Caki2 (cell line): ENCODE results near the gene ANKRD28. TPM values are rescaled to one million over a fixed set of nuclear protein-coding genes. Genes with fewer than 3 reads are reported as not detected.
A peak's percentile ranks its signal among the peaks of the same experiment; 100 is the strongest.
"Not testable (repeated sequence)": the region's sequence is repeated elsewhere in the genome, so short reads cannot be mapped to it uniquely, and the experiment has no call there.

Experiments
- DNase-seq: peaks from one replicate; pipeline ENCODE4 v3.0.0-alpha.2; 2015; ENCODE audit warnings: low read depth
- in situ Hi-C: cut with HindIII; loops from 2 replicates; pipeline ENCODE4 v1.10.0; 2016; ENCODE audit warnings: low sequenced_read_pairs, low pct_unique_long_range_greater_than_20kb, mixed read lengths
- total RNA-seq: library from RNA; depleted of rRNA; stranded (reverse); fragments of >200 nt; shearing (Covaris generic); gene quantifications from 2 replicates; pipeline ENCODE4 v1.2.3, GENCODE V29; 2014; ENCODE audit warnings: low replicate concordance; rRNA removed

The ANKRD28 gene
- total RNA-seq, result 41.5 and 57.5 TPM in 2 replicates

- in situ Hi-C loops, result no loop called here
- DNase-seq, result peak; percentile 88
These were observed at the start of gene ANKRD28 for GRCh38 chr3:15797642-15798303. Gene ANKRD28, minus strand, starts transcription at chr3:15797979. Its CDS starts 1,458 bp downstream, at chr3:15796521.

- in situ Hi-C loops, result no loop called here
These were observed 49.5 kb upstream of the ANKRD28 start for GRCh38 chr3:15847239-15847638.

GRCh38 chr3:15846606-15847005 lies 48.8 kb upstream of the ANKRD28 start:
- in situ Hi-C loops, result no loop called here
- DNase-seq, result no peak

More at GRCh38 chr3:15847239-15847638, 49.5 kb upstream of the ANKRD28 start:
- no peak for DNase-seq

GRCh38 chr3:15845475-15845874 lies 47.7 kb upstream of the ANKRD28 start:
- in situ Hi-C loops, result no loop called here
- DNase-seq, result no peak

DNA sequence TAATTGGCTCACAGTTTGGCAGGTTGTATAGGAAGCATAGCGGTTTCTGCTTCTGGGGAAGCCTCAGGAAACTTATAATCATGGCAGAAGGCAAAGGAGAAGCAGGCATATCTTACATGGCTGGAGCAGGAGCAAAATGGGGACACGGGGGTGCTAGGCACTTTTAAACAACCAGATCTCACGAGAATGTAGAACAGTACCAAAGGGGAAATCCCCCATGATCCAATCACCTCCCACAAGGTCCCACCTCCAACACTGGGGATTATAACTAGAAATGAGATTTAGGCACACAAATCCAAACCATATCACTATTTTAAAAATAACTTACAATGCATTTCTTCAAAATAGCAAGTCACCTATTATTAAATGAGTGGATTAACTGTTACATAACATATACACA lies 47.1 kb upstream of the ANKRD28 start:
- in situ Hi-C loops, result no loop called here
- no peak for DNase-seq

- DNase-seq, in situ Hi-C loops: not testable (repeated sequence)
These were observed 43.6 kb upstream of the ANKRD28 start for GRCh38 chr3:15841091-15841973.

GRCh38 chr3:15839568-15839967 lies 41.8 kb upstream of the ANKRD28 start:
- in situ Hi-C loops, result no loop called here
- DNase-seq, result no peak

DNA sequence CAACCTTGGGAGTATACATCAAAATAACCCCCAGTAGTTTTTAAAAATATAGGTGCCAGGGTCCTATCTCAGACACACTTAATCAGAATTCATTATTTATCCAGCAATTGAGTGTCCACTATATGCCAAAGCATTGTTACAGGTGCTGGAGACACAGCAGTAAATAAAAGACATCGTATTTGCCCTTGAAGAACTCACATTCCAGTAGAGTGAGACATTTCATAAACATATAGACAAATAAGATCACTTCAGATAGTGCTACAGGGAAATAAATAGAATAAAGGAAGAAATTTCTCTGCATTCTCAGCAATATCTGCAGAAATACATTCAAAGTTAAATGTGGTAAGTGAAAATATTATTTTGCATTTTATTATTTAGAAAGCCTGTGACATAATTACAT lies 34.1 kb upstream of the ANKRD28 start:
- DNase-seq, result no peak
- in situ Hi-C loops, result no loop called here

DNA sequence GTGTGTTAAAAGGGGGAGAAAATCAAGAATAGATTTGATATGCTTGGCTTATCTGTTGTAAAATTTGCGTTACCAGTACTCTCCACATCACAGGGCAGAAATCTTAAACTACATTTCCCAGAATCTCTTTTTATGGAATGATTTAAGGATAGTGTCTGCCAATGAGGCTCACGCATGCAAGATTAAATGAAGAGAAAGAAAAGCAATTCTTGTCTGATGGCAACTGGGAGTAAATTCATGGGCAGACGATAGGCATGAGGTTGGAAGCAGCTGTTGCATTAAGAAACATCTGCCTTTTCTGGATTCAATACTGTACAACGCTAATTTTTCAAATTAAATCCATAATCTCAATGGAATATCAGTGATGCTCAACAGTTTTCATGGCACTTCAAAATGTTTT lies 27.2 kb upstream of the ANKRD28 start:
- in situ Hi-C loops, result no loop called here
- no peak for DNase-seq

DNA sequence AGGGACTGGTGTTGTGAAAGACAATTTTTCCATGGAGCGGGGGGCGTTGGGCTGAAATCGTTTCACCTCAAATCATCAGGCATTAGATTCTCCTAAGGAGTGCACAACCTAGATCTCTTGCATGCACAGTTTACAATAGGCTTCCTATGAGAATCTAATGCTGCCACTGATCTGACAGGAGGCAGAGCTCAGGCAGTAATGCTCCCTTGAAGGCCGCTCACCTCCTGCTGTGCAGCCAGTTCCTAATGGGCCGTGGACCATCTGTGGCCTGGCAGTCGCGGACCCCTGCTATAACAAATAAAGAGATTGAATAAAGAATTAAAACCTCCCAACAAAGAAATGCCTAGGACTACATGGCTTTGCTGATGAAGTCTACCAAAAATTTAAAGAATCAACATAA lies 25.3 kb upstream of the ANKRD28 start:
- in situ Hi-C loops, result no loop called here
- DNase-seq, result no peak

- DNase-seq, result no peak
- in situ Hi-C loops, result no loop called here
These were observed 24.5 kb upstream of the ANKRD28 start for GRCh38 chr3:15822281-15822680.

GRCh38 chr3:15820911-15821310 lies 23.1 kb upstream of the ANKRD28 start:
- in situ Hi-C loops, result no loop called here
- no peak for DNase-seq

DNA sequence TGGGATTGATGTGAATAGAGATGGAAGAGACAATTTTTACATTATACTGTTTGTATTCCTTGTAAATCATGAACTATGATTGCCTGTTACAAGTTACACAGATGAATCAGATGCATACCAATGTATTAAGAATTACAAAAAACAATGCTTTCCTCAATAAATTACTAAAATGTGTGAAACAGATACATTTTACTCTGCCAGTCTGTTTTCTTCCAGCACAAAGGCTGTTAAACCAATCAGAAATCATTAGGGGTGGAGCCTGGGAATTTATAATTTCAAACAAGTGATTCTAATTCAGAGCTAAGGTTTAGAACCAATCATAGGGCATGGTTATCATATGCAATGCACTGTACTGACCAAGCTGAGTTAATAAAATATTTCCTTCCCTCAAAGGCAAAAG lies 21.8 kb upstream of the ANKRD28 start:
- in situ Hi-C loops, result no loop called here
- DNase-seq, result no peak

DNA sequence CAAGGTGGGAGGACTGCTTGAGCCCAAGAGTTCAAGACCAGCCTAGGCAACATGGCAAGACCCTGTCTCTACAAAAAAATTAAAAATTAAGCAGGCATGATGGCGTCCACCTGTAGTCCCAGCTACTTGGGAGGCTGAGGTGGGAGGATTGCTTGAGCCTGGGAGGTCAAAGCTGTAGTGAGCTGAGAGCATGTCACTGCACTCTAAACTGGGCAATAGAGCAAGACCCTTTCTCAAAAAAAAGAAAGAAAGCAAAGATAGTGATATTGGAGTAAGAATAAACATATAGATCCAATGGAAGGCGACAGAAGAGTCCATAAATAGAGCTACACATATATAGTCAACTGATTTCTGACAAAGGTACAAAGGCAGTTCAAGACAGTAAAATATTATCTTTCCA lies 21.3 kb upstream of the ANKRD28 start:
- in situ Hi-C loops, result no loop called here
- no peak for DNase-seq

GRCh38 chr3:15815696-15816095 lies 17.9 kb upstream of the ANKRD28 start:
- peak; percentile 27 for DNase-seq
- in situ Hi-C loops, result no loop called here

DNA sequence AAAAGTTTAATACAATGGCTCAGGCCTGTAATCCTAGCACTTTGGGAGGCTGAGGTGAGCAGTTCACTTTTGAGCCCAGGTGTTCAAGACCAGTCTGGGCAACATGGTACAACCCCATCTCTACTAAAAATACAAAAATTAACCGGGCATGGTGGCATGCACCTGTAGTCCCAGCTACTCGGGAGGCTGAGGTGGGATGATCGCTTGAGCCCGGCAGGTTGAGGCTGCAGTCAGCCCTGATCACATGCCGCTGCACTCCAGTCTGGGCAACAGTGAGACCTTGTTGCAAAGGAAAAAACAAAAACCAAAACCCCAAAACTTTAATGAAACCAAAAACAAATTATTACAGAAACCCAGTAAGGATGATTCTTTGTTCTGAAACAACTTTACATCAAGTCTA lies 15.3 kb upstream of the ANKRD28 start:
- in situ Hi-C loops, DNase-seq: not testable (repeated sequence)

- in situ Hi-C loops, result no loop called here
- no peak for DNase-seq
These were observed 14.4 kb upstream of the ANKRD28 start for GRCh38 chr3:15812183-15812582.

- DNase-seq, result no peak
- in situ Hi-C loops, result no loop called here
These were observed 12.9 kb upstream of the ANKRD28 start for GRCh38 chr3:15810702-15811101.

GRCh38 chr3:15809313-15809712 lies 11.5 kb upstream of the ANKRD28 start:
- in situ Hi-C loops, result no loop called here
- DNase-seq, result no peak
